Left kidney (tissue), 2 donors: Measurements from ENCODE around the gene RRBP1. TPM values are rescaled to one million over a fixed set of nuclear protein-coding genes. Genes with fewer than 3 reads are reported as not detected.

Experiments
- DNase-seq: peaks from one replicate; pipeline ENCODE4 v3.0.0-alpha.2; 2013
- polyA plus RNA-seq: library from polyadenylated mRNA; unstranded; fragments of 120-200 nt; gene quantifications from one replicate; pipeline ENCODE4 v1.2.1, GENCODE V29; 2013; ENCODE audit not compliant: insufficient read length

Gene RRBP1
- polyA plus RNA-seq, 1 donor = 117 TPM

GRCh38 chr20:17684077-17684888 is 2.2 kb upstream of the RRBP1 start:
- DNase-seq = no peak

- no peak for DNase-seq
These were observed 1.4 kb upstream of the RRBP1 start for GRCh38 chr20:17683218-17684076.

- DNase-seq = no peak
These were observed 802 bp upstream of the RRBP1 start for GRCh38 chr20:17682889-17683198.

DNA sequence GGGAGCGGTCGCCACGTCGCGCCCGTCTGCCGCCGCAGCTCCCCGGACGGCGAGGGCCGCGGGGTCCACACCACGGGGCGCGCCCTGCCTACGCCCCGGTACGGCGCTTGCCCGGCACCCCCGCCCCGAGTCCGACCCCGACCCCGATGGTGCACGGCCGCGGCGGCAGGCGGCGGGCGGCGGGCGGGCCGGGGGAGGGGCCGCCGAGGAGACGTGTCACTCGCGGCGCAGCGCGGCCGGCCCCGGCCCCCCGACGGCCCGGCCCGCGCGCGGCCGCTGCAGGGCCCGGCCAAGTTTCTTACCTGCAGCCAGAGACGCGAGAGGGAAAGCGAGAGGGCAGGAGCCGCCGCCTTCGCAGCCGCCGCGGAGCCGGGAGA is 328 bp downstream of the RRBP1 start:
- no peak for DNase-seq

GRCh38 chr20:17680836-17681725 is 961 bp downstream of the RRBP1 start:
- peak; percentile 65 for DNase-seq

GRCh38 chr20:17679941-17680835 is 1.9 kb downstream of the RRBP1 start:
- DNase-seq = no peak

DNA sequence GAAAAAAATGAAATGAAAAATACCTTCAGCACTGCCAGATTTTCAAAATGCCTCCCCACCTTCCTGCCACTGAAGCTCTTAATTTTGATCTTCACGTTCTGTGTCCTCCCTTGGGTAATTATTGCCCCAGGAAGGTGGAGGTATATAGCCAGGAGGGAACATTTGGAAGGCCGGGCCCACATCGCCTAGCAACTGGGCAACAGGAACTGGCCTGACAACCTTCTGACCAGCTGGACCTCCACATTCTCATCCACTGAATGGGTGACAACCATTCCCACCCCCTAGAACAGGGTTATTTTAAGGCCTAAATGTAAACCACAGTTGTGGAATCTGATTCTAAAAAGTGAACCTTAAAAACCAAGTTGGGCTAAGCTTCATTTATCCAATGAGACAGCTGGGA is 3.2 kb downstream of the RRBP1 start:
- DNase-seq = no peak

- no peak for DNase-seq
These were observed 3.7 kb downstream of the RRBP1 start for GRCh38 chr20:17678295-17678694.

- no peak for DNase-seq
These were observed 5.1 kb downstream of the RRBP1 start for GRCh38 chr20:17676942-17677341.

GRCh38 chr20:17676378-17676759 is 5.7 kb downstream of the RRBP1 start:
- no peak for DNase-seq

DNA sequence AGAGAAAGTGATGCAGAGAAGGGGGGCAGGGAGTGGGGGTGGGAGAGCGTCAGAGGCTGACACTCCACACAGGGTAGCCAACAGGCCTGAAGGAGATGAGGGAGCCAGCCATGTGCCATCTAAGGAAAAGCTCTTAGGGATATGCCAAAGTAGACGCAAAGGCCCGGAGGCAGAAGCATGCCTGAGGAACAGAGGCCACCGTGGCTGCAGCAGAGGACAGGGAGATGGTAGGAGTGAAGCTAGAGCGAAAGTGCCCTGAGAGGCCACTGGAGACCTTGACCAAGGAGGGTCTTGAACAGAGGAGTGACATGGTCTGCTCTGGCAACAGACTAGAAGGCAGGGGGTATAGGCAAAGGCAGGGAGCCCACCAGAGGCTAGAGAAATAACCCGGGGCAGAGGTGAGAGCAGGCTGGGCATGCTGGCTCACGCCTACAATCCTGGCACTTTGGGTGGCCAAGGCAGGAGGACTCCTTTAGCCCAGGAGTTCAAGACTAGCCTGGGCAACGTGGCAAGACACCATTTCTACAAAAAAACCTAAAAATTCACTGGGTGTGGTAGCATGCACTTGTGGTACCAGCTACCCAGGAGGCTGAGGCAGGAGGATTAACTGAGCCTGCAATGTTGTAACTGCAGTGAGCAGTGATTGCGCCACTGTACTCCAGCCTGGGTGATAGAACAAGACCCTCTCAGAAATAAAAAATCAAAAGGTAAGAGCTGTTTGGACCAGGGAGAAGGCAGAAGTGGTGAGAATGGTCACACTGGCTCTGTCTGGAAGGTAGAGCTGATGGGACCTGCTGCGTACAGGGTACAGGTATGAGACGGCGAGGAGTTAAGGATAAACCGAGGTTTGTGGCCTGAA is 6.3 kb downstream of the RRBP1 start:
- no peak for DNase-seq

- no peak for DNase-seq
These were observed 7.1 kb downstream of the RRBP1 start for GRCh38 chr20:17674722-17675518.

DNA sequence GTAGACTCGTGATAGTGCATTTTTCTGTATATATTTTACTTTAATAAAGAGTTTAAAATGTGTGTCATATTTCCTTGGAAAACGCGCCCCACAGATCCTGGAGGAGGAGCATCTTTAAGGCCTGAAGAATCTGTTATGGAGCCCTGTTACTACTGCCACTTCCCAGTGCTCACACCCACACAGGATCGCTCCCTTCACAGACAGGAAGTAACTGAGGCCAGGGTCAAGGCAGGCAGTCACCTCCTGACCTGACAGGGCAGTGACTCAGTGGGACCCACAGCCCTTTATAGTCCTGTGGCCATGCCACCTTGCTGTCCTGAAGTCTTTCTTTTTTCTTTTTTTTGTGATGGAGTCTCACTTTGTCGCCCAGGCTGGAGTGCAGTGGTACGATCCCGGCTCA is 9.0 kb downstream of the RRBP1 start:
- no peak for DNase-seq

DNA sequence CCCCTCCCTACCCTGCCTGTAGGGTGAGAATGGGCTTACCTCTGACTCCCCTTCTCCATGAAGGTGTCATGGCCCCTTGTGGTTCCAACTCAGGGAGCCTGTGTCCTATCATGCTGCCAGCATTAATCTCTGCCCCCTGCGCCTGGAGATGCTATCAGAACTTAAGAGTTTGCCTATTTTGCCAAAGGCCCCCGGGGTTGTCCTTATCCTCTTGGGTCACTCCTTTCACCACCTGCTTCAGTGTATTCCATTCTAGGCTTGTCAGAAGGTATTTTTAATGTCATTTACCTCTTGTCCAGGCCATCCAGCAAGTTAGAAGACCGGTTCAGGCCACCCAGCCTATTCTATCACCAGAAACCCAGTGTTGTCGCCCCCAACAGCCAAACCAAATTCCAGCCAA is 10.5 kb downstream of the RRBP1 start:
- DNase-seq = no peak

DNA sequence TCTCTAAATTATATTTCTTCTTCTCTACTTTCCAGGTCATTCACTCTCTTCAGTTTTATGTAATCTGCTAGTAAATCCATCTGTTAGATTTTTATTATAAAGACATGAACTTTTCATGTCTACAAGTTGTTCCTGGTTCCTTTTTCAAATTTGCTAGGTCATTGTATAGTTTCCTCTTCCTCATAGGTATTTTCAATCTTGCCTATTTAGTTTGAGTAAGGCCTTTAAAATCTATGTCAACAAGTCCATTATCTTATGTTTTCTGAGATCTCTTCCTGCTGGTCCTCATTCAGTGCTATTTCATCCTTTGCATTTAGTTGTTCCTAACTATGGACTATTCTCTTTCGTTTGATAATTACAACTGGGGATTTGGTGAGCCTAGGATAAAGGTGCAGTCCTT is 11.0 kb downstream of the RRBP1 start:
- no peak for DNase-seq

GRCh38 chr20:17669306-17669931 is 12.6 kb downstream of the RRBP1 start:
- DNase-seq = no peak

- DNase-seq = no peak
These were observed 13.6 kb downstream of the RRBP1 start for GRCh38 chr20:17668432-17668831.

- DNase-seq = no peak
These were observed 14.6 kb downstream of the RRBP1 start for GRCh38 chr20:17667445-17667844.

GRCh38 chr20:17666481-17666880 is 15.6 kb downstream of the RRBP1 start:
- DNase-seq = no peak
